ENCODE data around the gene IL34.
"Not testable (repeated sequence)": the region's sequence is repeated elsewhere in the genome, so short reads cannot be mapped to it uniquely, and the experiment has no call there.

The IL34 gene

DNA sequence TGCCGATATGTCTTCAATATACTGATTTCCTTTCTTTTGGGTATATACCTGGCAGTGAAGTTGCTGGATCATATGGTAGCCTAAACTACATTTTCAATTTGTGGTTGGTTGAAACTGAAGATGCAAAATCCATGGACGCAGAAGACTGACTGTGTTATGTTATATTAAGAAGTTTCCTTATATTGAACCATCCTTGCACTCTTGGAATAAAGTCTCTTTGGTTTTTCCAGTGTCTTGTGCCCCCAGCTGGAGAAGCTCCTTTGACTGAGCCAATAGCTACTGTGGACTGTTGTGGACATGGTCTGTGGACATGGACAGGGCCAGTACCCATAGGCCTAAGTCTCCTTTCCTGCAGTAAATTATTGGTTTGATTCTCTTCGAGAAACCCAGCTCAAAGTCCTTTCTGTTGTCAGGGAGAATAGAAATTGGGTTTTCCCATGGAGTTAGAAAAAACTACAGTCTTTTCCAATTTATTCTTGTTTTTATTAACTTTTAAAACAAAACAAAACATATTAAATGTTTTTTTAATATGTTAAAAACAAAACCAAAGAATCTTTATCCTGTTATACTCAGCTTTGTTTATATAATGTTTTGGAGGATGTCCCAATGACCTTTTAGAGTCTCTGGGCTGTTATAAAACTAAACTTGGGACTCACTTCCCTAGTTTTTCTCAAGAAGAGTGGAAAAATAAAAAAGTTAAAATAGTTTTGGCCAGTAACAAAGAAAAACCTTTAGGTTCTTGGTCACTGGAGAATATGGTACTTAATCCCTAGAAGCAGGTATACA is 15.2 kb upstream of the IL34 start:
- in situ Hi-C loops (cut with HindIII; ENCODE audit: low sequenced_read_pairs): no loop called here

DNA sequence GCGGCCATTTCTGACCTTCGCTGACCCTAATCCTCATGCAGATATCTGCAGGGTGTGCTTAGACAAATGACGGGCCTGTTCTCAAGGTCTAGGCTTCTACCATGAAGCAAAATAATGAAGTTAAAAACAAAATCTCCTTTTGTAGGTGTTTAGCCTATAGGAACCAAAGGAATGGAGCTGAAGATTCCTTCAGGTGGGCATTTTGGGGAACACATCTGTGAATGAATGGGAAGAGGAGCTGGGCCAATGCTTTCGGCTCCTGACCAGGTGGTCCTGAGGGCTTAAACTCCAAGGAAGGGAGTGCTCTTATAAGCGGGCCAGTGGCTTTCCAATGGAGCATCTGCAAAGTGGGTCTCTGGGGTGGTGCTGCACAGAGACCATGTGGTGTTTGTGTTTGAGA is 14.1 kb upstream of the IL34 start:
- in situ Hi-C loops (cut with HindIII; ENCODE audit: low sequenced_read_pairs): no loop called here

DNA sequence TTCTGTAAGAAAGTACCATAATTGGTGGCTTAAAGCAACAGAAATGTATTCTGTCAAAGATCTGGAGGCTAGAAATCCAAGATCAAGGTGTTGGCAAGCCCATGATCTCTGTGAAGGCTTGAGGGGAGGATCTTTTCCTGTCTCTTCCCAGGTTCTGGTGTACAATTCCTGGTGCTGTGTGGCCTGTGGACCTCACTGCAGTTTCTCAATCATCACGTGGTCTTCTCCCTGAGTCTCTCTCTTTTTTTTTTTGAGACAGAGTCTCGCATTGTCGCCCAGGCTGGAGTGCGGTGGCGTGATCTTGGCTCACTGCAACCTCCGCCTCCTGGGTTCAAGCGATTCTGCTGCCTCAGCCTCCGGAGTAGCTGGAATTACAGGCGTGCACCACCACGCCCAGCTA is 12.7 kb upstream of the IL34 start:
- in situ Hi-C loops (cut with HindIII; ENCODE audit: low sequenced_read_pairs): not testable (repeated sequence)

DNA sequence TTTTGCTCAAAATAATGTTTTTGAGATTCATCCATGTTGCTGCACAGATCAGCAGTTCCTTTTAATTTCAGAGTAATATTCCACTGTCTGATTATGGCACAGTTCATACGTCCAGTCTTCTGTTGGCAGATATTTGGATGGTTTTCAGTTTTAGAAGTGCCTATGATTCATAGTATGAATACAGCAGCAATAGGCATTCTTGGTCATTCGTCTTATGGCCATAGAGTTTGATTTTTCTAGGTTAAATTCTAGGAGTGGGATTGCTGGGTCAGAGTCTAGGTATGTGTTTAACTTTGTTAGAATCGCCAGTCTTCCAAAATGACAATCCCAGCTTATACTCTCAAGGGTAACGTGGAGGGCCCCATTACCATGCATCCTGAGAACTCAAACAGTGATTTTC is 11.5 kb upstream of the IL34 start:
- in situ Hi-C loops (cut with HindIII; ENCODE audit: low sequenced_read_pairs): no loop called here

DNA sequence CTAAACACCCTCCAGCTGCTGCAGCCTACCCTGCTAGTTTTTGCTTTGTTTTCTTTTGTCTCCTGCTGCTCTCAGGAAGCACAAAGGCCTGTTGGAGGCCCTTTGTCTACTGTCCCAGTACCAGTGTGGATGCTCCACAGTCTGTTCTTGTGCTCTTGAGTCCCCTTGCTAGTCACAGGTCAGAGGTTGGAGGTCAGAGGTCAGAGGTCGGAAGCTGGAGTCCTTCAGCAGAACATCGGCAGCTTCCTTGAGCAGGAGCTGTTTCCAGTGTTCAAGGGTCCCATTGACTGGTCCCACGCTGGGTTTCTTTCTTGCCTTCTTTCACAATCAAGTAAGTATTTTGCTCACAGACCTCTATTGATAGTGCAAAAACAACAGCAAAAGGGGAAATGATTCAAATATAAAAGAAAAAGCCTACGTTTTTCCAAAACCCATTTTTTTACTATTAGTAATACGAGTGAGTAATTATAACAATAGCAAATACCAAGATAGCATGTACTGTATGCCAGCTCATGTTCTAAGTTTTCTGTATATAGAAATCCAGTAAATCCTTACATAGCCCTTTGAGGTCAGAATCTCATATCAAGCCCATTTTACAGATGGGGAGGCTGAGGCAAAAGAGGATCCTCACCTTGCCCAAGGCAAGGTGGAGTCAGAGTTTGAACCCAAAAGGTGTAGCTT is 10.9 kb upstream of the IL34 start:
- in situ Hi-C loops (cut with HindIII; ENCODE audit: low sequenced_read_pairs): no loop called here

DNA sequence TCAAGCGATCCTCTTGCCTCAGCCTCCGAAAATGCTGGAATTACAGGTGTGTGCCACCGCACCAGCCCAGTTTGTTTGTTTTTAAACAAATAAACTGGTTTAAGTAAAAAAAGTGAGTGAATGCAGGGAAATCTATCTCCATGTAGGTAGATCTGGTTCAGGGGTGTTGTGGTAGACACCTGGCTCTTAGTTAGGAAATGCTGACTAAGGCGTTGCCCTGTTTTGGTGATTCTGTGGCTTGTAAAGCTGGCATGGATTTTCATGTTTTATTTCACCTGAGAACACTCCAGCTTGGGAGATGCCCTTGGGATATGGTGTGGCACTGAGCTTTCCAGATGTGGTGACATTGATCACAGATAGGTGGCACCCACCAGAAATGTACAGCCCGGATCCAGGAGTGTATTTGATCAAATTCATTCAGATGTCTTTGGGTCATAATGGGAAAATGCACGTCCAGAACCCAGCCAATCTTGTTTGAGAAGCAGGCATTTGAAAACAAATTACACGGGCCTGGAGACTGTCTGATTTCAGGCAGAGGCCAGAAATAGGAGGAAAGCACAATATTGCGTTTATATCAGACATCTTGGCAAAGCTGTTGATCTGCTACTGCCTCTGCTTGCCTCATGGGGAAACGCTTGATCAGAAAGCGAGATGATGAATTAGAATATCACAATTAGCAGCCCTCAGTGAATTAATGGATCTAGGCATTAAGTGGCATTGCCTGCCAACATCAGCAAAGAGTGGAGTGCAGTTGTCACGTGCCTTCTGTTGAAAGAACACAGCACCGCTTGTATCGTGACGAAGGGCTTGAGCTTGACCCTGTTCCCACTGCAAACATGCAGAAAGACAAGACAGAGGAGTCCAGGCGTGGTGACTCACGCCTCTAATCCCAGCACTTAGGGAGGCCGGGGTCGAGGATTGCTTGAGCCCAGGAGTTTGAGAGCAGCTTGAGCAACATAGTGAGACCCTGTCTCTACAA is 7.3 kb upstream of the IL34 start:
- in situ Hi-C loops (cut with HindIII; ENCODE audit: low sequenced_read_pairs): no loop called here

DNA sequence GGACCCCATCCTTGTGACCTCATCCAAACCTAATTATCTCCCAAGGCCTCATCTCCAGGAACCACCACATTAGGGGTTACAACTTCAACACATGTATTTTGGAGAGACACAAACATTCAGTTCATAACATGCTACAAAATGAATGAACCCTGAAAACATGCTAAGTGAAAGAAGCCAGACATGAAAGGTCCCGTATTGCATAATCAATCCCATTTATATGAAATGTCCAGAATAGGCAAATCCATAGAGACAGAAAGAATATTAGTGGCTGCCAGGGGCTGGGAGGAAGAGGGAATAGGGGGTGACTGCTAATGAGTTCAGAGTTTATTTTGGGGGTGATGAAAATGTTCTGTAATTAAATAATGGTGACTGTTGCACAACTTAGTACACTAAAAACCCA is 3.7 kb upstream of the IL34 start:
- in situ Hi-C loops (cut with HindIII; ENCODE audit: low sequenced_read_pairs): no loop called here

DNA sequence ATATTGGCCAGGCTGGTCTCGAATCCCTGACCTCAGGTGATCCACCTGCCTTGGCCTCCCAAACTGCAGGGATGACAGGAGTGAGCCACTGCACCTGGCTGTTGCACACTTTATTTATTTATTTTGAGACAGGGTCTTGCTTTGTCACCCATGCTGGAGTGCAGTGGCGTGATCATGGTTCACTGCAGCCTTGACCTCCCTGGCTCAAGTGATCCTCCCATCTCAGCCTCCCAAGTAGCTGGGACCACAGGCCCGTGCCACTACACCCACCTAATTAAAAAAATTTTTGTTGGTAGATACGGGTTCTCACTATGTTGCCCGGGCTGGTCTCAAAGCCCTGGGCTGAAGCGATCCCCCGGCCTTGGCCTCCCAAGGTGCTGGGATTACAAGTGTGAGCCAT is 3.1 kb upstream of the IL34 start:
- in situ Hi-C loops (cut with HindIII; ENCODE audit: low sequenced_read_pairs): not testable (repeated sequence)

DNA sequence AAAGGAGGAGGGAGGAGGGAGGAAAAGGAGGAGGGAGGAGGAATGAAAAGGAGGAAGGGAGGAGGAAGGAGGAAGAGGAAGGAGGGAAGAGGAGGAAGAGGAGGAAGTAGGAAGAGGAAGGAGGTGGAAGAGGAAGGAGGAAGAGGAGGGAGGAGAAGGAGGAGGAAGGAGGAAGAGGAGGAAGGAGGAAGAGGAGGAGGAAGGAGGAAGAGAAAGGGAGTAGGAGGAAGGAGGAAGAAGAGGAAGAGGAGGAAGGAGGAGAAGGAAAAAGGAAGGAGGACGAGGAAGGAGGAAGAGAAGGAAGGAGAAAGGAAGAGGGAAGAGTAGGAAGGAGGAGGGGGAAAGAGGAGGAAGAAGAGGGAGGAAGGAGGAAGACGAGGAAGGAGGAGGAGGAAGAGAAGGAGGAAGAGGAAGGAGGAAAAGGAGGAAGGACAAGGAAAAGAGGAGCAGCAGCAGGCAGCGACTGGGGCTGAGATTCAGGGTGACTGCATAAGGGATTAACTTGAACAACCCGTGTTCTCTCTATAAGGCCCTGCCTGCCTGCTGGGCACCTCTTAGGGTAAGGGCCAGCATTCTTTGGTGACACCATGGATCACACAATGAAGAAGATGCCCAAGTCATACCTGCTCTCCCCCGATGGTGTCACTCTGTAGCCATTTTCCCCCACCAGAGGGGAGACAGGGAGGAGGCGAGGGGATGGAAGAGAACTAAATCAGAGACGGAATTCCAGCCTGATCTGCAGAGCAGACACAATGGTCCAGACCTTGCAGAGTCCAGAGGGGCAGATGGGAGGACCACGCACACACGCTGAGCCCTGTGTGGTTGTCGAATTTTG is 1.4 kb upstream of the IL34 start:
- in situ Hi-C loops (cut with HindIII; ENCODE audit: low sequenced_read_pairs): loop anchor here (5.0 kb wide), 1 partner anchor 113 kb away; no protein-coding TSS in a partner anchor

DNA sequence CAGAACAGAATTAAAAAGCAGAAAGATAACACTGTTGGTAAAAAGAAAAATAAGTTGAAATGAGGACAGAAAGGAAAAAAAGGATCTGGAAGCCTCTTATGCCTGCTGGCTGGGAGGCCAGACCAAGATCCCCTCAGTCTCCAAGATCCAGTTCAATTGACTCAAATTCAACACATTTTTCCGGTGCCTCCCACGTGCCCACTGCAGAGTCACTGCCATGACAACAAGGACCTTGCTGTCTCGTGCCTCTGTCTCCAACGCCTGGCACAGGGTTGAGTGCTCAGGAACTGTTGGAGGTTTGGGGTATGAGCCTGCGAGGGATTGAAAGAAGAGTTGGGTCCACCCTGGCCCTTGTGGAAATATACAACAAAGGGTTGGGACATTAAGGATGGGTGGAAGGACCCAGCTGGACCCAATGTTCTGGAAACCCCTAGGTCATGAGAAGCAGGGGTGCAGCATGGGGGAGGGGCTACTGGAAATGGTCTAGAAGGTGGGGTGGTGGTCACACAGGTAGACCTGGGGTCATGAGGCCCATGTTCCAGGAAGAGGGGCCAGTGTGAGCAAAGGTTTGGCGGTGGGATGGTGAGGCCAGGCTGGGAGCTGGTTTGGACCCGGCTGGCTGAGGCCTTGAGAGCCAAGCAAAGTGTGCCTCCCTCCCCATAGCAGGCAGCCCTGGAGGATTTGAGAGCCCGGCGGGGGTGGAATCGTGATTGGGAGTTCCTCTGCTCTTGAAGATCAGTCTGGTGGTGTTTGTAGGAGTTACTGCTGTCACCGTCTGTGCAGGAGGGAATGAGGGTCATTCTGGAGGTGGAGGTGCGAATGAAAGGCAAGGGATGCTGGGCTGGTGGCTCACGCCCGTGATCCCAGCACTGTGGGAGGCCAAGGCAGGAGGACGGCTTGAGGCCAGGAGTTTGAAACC is 1.3 kb downstream of the IL34 start:
- in situ Hi-C loops (cut with HindIII; ENCODE audit: low sequenced_read_pairs): loop anchor here (5.0 kb wide), 1 partner anchor 115 kb away; no protein-coding TSS in a partner anchor

DNA sequence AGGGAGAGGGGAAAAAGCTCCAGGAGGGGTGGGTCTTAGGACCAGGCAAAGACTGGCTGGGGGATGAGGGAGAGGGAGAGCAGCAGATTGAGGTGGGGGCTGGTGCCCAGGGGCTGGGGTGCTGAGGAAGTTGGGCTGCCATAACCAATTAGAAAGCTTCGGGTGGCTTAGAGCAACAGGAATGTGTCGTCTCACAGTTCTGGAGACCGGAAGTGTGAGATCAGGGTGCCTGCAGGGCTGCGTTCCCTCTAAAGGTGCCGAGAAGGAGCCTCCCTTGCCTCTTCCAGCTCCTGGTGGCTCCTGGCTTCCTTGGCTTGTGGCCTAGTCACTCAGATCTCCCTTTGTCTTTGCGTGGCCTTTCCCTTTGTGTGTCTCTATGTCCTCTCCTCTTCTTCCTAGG is 2.2 kb downstream of the IL34 start:
- in situ Hi-C loops (cut with HindIII; ENCODE audit: low sequenced_read_pairs): loop anchor here (5.0 kb wide), 1 partner anchor 116 kb away; no protein-coding TSS in a partner anchor

DNA sequence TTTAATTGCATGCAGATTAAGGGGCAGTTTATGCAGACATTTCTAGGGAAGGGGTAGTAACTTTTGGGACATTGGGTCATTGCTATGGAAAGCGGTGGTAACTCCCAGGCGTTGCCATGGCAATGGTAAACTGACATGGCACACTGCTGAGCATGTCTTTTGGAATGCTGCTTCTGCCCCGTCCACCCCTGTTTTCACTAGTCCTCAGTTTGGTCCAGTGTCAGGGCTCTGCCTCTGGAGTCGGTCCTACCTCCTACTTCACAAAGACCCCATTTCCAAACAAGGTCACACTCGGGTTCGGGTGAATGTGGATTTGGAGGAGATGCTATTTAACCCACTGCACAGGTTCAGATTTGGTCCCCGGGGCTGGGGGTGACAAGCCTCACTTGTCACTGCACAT is 2.9 kb downstream of the IL34 start:
- in situ Hi-C loops (cut with HindIII; ENCODE audit: low sequenced_read_pairs): loop anchor here (5.0 kb wide), 1 partner anchor 117 kb away; no protein-coding TSS in a partner anchor

DNA sequence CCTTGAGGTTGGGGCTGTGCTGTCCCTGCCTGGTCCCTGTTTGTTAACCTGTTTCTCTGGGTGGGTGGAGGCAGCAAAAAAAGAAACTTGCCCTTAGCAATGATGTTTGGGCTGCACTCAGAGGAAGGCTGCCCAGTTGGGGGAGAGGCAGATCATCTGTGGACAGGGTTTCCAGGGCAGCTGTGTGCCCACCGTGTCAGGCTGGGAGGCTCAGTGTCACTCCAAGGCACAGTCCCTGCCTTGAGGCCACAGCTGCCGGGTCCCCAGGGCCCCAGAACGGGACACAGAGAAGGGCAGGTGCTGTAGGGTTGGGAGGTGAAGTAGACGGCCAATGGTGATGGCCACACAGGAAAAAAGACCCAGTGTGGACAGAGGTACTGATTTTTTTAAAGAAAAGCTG is 3.9 kb downstream of the IL34 start:
- in situ Hi-C loops (cut with HindIII; ENCODE audit: low sequenced_read_pairs): loop anchor here (10.0 kb wide), 1 partner anchor 85 kb away; no protein-coding TSS in a partner anchor

DNA sequence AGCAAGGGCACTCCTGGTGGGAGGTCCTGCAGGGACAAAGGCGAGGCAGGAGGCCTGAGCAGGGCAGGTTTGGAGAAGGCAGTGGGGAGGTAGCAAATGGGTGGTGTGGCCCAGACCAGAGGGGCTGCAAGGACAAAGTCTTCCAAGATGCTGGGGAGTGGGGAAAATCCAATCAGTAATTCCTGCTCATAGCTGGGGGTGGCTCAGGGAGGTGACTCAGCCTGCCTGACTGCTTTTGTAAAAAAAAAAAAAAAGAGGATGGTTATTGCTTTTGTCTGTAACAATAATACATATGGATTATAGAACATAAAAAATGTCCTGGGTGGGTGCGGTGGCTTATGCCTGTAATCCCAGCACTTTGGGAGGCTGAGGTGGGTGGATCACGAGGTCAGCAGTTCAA is 5.2 kb downstream of the IL34 start:
- in situ Hi-C loops (cut with HindIII; ENCODE audit: low sequenced_read_pairs): loop anchor here (10.0 kb wide), 1 partner anchor 87 kb away; no protein-coding TSS in a partner anchor

DNA sequence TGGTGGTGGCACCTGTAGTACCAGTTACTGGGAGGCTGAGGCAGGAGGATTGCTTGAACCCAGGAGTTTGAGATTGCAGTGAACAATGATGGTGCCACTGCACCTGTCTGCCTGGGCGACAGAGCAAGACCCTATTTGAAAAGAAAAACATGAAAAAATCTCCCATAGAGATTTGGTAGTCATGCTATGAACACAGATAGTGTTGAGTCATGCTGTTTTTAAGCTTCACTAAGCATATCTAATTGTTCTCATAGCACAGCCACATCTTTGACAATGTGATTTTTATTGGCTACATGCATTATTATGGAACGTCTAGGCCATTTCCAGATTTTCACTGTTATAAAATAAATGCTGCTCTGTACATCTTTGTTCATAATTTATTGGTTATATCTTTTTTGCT is 6.0 kb downstream of the IL34 start:
- in situ Hi-C loops (cut with HindIII; ENCODE audit: low sequenced_read_pairs): loop anchor here (10.0 kb wide), 1 partner anchor 88 kb away; no protein-coding TSS in a partner anchor

DNA sequence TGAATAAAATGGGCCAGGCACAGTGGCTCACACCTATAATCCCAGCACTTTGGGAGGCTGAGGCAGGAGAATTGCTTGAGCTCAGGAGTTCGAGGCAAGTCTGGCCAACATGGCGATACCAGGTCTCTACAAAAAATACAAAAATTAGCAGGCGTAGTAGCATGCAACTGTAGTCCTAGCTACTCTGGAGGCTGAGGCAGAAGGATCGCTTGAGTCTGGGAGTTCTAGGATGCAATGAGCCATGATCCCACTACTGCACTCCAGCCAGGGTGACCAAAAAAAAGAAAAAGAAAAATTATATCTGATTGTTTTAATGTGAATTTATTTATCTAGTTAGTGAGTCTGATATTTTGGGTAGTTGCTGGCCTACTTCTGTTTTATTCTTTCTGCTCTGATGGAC is 7.0 kb downstream of the IL34 start:
- in situ Hi-C loops (cut with HindIII; ENCODE audit: low sequenced_read_pairs): loop anchor here (10.0 kb wide), 1 partner anchor 89 kb away; no protein-coding TSS in a partner anchor

DNA sequence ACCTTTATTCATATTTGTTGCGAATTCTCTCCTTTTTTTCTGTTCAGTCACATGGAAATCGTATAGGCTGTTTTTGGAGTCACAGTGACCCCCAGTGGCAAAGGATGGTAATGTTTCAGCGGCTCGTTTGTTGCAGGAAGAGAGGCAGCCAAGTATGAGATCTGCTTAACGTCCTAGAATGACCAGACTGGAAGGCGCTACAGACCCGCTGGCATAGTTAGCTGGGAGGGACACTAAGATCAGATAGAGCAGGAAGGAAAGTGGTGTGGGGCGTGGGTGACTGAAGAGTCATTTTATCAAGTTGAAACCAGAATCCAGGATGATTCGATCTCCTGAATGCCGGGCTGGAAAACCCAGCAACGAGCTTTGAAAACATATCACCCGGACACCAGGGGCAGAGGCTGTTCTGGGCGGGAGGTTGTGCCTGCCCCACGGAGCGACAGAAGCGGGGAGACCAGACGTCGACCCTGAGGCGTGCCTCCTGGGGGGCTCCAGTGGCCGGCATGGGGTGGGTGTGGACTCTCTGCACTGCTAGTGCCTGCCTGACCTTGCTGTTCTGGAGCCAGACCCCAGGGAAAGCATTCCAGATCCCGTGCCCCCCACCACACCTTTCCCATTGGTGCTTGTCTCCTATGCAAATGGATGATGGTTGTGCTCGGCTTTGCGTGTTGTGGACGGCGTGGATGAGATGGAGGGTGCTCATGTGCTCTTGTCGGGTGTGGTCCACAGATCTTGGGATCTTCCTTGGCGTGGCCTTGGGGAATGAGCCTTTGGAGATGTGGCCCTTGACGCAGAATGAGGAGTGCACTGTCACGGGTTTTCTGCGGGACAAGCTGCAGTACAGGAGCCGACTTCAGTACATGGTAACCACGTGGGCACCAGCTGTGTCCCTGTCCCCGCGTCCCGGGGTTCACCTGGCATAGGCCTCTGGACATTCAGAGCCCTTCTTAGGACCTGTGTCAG is 7.7 kb downstream of the IL34 start:
- in situ Hi-C loops (cut with HindIII; ENCODE audit: low sequenced_read_pairs): loop anchor here (10.0 kb wide), 1 partner anchor 89 kb away; no protein-coding TSS in a partner anchor
